OCI-LY7 (cell line): ENCODE measurements around the gene SLA2. TPM values are rescaled to one million over a fixed set of nuclear protein-coding genes. Genes with fewer than 3 reads are reported as not detected.
"Not testable (repeated sequence)": the region's sequence is repeated elsewhere in the genome, so short reads cannot be mapped to it uniquely, and the experiment has no call there.

Experiments used
- BruUV-seq: library from RNA; stranded (reverse); fragments of 400-500 nt; replicated peaks from 2 replicates; lab custom pipeline; 2021; lab: Mats Ljungman, UMichigan
- CTCF ChIA-PET: fragments of 300-600 bp; sonication (Branson Sonifier 250); formaldehyde crosslinking; loops from one replicate; lab custom pipeline; 2022; ENCODE audit warnings: antibody characterized with exemption; ENCODE audit not compliant: unreplicated experiment; lab: Charles Lee
- POLR2A ChIA-PET: fragments of 300-600 bp; sonication (Branson Sonifier 250); formaldehyde crosslinking; loops from one replicate; lab custom pipeline; 2022; ENCODE audit warnings: antibody characterized with exemption; lab: Charles Lee
- DNase-seq: peaks from one replicate; pipeline ENCODE4 v3.0.0-alpha.2; 2015; ENCODE audit warnings: low spot score
- H2AFZ ChIP-seq: fragments of 200-600 bp; sonication (generic), shearing (Covaris generic); 2 replicates; pipeline ENCODE4 v1.6.1; 2014; ENCODE audit warnings: mild to moderate bottlenecking, antibody characterized with exemption, low read length, moderate library complexity
- H3K27ac ChIP-seq: fragments of 200-600 bp; sonication (generic); 2 replicates; pipeline ENCODE4 v1.5.1; 2014; ENCODE audit warnings: mixed run types, low read depth, mild to moderate bottlenecking, moderate library complexity, low read length, inconsistent platforms; ENCODE audit not compliant: poor library complexity, severe bottlenecking
- H3K36me3 ChIP-seq: fragments of 200-600 bp; sonication (generic); 2 replicates; pipeline ENCODE4 v1.6.1; 2014; ENCODE audit warnings: mild to moderate bottlenecking, antibody characterized with exemption, low read length, moderate library complexity, mixed read lengths; ENCODE audit not compliant: insufficient read depth
- H3K4me1 ChIP-seq: fragments of 200-600 bp; sonication (generic); 2 replicates; pipeline ENCODE4 v1.5.1; 2014; ENCODE audit warnings: mild to moderate bottlenecking, low read length; ENCODE audit not compliant: insufficient read depth, poor library complexity, severe bottlenecking
- H3K4me2 ChIP-seq: fragments of 200-600 bp; sonication (generic); 2 replicates; pipeline ENCODE4 v1.6.1; 2014; ENCODE audit warnings: mild to moderate bottlenecking, low read length
- H3K4me3 ChIP-seq: fragments of 200-600 bp; sonication (generic); 2 replicates; pipeline ENCODE4 v1.5.1; 2014; ENCODE audit warnings: mild to moderate bottlenecking, low read depth, low read length; ENCODE audit not compliant: poor library complexity, severe bottlenecking
- H3K79me2 ChIP-seq: fragments of 200-600 bp; sonication (generic); 2 replicates; pipeline ENCODE4 v1.6.1; 2016; ENCODE audit warnings: low read depth, mild to moderate bottlenecking, low read length, moderate library complexity, mixed read lengths; ENCODE audit not compliant: insufficient read depth
- H3K9me2 ChIP-seq: fragments of 200-600 bp; sonication (generic); 2 replicates; pipeline ENCODE4 v1.6.1; 2016; ENCODE audit warnings: mild to moderate bottlenecking, low read length, mixed read lengths; ENCODE audit not compliant: insufficient read depth
- H3K9me3 ChIP-seq: fragments of 200-600 bp; sonication (generic); 2 replicates; pipeline ENCODE4 v1.6.1; 2014; ENCODE audit warnings: mild to moderate bottlenecking, mixed run types, low read length, mixed read lengths
- H4K20me1 ChIP-seq: fragments of 200-600 bp; sonication (generic); 2 replicates; pipeline ENCODE4 v1.6.1; 2014; ENCODE audit warnings: mild to moderate bottlenecking, antibody characterized with exemption, low read length, moderate library complexity, mixed read lengths; ENCODE audit not compliant: insufficient read depth
- EZH2phosphoT487 ChIP-seq: fragments of 200-600 bp; sonication (generic); IDR thresholded peaks from 2 replicates; pipeline ENCODE4 v1.6.1; 2018; ENCODE audit warnings: low read depth, borderline replicate concordance, mild to moderate bottlenecking, mixed run types, antibody characterized with exemption, low read length, moderate library complexity, mixed read lengths
- intact Hi-C: fragments of 100-400 bp; cut with micrococcal nuclease; formaldehyde crosslinking; loops from one replicate; pipeline ENCODE4 v1.10.0; 2022; ENCODE audit not compliant: unreplicated experiment
- total RNA-seq, 2 experiments: library from RNA; depleted of rRNA in 1 of 2; stranded (reverse); fragments of >200 nt in 1 of 2; shearing (Covaris generic) in 1 of 2; gene quantifications; 2 replicates each; pipeline ENCODE4 v1.2.3, GENCODE V29; 2014 to 2022
- TF ChIP-seq, protein P1 (sequence below): fragments of 200-600 bp; sonication (generic); conservative IDR thresholded peaks from 2 replicates; pipeline ENCODE4 v1.5.1; 2014; ENCODE audit warnings: mild to moderate bottlenecking, antibody characterized with exemption, low read length, moderate library complexity, mixed read lengths

Gene SLA2
- total RNA-seq, 2 experiments from 2014 or later: 2.0 to 5.0 TPM

DNA sequence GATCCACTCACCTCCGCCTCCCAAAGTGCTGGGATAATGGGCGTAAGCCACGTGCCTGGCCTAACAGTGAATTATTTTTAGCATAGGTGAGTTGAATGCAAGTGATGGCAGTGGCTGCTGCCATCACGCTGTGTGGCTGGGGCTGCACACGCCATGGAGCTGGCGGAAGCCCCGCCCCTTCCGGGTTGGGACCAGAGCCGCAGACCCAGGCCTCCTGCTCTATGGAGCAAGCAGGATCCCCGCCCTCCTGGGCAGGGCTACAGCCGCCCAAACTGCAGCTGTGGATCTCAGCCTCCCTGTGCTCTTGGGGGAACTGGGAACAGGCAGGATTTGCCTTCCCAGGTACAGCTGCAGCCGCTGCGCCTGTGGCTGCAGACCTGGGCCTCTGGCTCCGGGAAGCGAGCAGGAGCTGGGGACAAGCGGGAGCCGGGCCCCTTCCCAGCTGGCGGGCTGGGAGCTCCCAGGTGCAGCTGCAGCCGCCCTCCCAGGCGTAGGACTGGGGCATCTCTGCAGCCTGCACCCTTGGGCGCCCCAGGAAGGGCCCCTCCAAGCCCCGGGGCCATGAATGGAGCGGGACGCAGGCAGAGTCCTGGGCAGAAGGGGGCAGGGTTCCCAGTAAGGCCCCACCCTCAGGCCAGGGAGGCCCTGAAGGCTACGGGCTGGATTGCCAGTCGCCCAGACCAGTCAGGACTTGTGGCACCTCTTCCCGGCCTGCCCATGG is 30.9 kb upstream of the SLA2 start:
- no peaks in the 10 kb centered on the region for H3K9me2 ChIP-seq
- no peak overlapping the region for H3K4me2 ChIP-seq
- H3K36me3 ChIP-seq: peaks cover 34% of the 10 kb centered on the region
- H3K79me2 ChIP-seq: no peaks in the 10 kb centered on the region
- ChIA-PET CTCF (no interaction called here), POLR2A (no interaction called here)
- no peaks in the 10 kb centered on the region for H3K4me1 ChIP-seq
- no peaks in the 10 kb centered on the region for H3K9me3 ChIP-seq
- H3K4me3 ChIP-seq: no peak overlapping the region
- no peak overlapping the region for H3K27ac ChIP-seq
- TF ChIP-seq EZH2phosphoT487: no peak
- TF ChIP-seq, protein P1, sequence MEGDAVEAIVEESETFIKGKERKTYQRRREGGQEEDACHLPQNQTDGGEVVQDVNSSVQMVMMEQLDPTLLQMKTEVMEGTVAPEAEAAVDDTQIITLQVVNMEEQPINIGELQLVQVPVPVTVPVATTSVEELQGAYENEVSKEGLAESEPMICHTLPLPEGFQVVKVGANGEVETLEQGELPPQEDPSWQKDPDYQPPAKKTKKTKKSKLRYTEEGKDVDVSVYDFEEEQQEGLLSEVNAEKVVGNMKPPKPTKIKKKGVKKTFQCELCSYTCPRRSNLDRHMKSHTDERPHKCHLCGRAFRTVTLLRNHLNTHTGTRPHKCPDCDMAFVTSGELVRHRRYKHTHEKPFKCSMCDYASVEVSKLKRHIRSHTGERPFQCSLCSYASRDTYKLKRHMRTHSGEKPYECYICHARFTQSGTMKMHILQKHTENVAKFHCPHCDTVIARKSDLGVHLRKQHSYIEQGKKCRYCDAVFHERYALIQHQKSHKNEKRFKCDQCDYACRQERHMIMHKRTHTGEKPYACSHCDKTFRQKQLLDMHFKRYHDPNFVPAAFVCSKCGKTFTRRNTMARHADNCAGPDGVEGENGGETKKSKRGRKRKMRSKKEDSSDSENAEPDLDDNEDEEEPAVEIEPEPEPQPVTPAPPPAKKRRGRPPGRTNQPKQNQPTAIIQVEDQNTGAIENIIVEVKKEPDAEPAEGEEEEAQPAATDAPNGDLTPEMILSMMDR: no peak
- no TSS peak for BruUV-seq
- intact Hi-C loops: no loop called here
- H4K20me1 ChIP-seq: no peaks in the 10 kb centered on the region
- no peak for DNase-seq
- H2AFZ ChIP-seq: no peak overlapping the region

DNA sequence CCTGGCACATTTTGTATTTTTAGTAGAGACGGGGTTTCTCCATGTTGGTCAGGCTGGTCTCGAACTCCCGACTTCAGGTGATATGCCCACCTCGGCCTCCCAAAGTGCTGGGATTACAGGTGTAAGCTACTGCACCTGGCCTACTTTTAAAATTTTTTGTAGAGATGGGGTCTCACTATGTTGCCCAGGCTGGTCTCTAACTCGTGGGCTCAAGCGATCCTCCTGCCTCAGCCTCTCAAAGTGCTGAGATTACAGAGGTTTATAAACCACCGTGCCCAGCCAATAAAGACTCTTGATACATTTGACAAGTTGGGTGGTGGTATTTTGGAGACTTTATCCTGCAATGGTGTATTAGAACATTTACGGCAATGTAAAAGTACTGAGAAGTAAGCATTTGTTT is 29.5 kb upstream of the SLA2 start:
- H3K4me1 ChIP-seq, H3K9me2 ChIP-seq, H3K4me2 ChIP-seq, DNase-seq, CTCF ChIA-PET, POLR2A ChIA-PET, H3K79me2 ChIP-seq, H4K20me1 ChIP-seq, H3K27ac ChIP-seq, intact Hi-C loops, BruUV-seq, H3K9me3 ChIP-seq, H3K4me3 ChIP-seq, H2AFZ ChIP-seq: not testable (repeated sequence)
- H3K36me3 ChIP-seq: peaks cover 31% of the 10 kb centered on the region

DNA sequence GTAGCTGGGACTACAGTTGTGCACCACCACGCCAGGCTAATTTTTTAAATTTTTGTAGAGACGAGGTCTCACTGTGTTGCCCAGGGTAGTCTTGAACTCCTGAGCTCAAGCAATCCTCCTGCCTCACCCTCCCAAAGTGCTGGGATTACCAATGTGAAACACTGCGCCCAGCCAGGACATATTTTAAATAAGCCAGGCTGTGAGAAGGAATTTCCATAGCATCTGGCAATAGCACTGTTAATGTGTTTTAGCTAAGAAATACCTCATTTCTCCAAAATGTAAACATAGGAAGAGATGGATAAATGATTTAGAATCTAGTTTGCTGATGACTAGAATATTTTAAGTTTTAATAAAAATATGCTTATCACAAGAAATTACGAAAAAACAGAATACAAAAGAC is 27.0 kb upstream of the SLA2 start:
- Histone ChIP-seq H3K79me2 (no peaks in the 10 kb centered on the region), H3K9me2 (no peaks in the 10 kb centered on the region), H3K4me1 (no peaks in the 10 kb centered on the region), H3K4me2 (no peak overlapping the region), H3K27ac (no peak overlapping the region), H3K9me3 (no peaks in the 10 kb centered on the region), H4K20me1 (no peaks in the 10 kb centered on the region), H3K4me3 (no peak overlapping the region), H3K36me3 (peaks cover 16% of the 10 kb centered on the region), H2AFZ (no peak overlapping the region)
- DNase-seq: no peak
- no TSS peak for BruUV-seq
- no peak for TF ChIP-seq EZH2phosphoT487
- TF ChIP-seq, protein P1: no peak
- intact Hi-C loops: no loop called here
- ChIA-PET POLR2A (no interaction called here), CTCF (no interaction called here)
